HPDE6-E6E7 (cell line): ENCODE results near the gene DENND11.

Source experiments
- DNase-seq: peaks from one replicate; pipeline ENCODE4 v3.0.0; 2011; ENCODE audit warnings: missing footprints; ENCODE audit errors: extremely low spot score

The DENND11 gene, protein sequence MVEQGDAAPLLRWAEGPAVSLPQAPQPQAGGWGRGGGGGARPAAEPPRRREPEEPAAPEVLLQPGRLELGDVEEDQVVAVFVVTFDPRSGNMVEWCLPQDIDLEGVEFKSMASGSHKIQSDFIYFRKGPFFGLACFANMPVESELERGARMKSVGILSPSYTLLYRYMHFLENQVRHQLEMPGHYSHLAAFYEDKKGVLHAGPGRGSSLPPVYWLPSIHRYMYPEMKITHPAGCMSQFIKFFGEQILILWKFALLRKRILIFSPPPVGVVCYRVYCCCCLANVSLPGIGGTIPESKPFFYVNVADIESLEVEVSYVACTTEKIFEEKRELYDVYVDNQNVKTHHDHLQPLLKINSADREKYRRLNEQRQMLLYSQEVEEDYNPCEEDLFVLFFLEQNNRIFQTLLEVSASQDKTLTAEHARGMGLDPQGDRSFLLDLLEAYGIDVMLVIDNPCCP

DNA sequence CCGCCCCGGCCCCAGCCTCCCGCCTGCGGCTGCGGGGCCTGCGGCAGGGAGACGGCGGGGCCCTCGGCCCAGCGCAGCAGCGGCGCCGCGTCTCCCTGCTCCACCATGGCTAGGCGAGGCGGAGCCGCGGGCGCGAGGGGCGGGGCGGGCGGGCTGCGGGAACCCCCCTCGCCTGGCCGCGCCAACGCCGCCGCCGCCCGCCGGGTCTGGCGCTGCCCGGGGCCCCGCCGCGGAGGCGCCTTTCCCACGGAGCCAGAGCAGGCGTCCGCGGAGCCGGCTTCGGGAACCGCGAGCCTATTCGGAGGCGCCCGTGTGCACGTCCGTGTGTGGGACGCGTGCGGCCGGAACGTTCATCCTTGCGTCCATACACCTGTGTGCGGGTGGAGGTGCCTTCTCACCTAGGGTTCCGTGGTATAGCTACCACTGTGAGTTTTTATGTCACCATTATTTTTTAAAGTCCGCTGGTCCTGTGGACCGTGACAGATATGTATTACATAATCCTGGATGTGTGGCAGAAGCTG, at the start of gene DENND11:
Gene DENND11, minus strand, starts transcription at position 120 of the 521 bp plus-strand sequence. Its CDS starts 13 bp downstream, at position 107.
- peak; percentile 47 for DNase-seq

- DNase-seq: no peak
These were observed 46.4 kb upstream of the DENND11 start for GRCh38 chr7:141748396-141748795.

GRCh38 chr7:141744131-141744530, 42.2 kb upstream of the DENND11 start:
- DNase-seq: no peak

- DNase-seq: no peak
These were observed 40.3 kb upstream of the DENND11 start for GRCh38 chr7:141742229-141742628.

DNA sequence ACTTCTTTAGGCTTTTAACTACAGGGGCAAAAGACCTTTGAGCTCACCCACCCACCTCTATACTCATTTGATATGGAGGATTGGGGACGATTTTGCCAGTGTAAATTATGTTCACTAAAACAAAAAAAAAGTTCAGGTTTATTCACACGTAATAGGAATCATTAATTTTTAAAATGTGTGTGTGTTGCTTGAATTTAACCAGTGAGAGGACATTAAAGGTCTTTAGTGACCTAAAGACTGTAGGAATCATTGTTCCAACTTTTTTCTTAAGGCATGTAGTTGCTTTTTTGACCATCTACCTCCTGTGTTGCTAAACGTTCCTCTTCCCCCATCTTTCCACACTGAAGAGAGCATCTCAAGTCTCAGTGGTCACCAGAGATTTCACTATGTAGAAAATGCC, 37.3 kb upstream of the DENND11 start:
- DNase-seq: no peak

GRCh38 chr7:141738592-141739013, 36.6 kb upstream of the DENND11 start:
- DNase-seq: no peak

GRCh38 chr7:141737836-141738591, 36.0 kb upstream of the DENND11 start, which contains the start of gene SSBP1:
SSBP1 (plus strand) TSS chr7:141738358; CDS start chr7:141739167, 809 bp downstream.
- DNase-seq: peak; percentile 85

- DNase-seq: peak; percentile 10
These were observed 35.3 kb upstream of the DENND11 start for GRCh38 chr7:141737118-141737835.

DNA sequence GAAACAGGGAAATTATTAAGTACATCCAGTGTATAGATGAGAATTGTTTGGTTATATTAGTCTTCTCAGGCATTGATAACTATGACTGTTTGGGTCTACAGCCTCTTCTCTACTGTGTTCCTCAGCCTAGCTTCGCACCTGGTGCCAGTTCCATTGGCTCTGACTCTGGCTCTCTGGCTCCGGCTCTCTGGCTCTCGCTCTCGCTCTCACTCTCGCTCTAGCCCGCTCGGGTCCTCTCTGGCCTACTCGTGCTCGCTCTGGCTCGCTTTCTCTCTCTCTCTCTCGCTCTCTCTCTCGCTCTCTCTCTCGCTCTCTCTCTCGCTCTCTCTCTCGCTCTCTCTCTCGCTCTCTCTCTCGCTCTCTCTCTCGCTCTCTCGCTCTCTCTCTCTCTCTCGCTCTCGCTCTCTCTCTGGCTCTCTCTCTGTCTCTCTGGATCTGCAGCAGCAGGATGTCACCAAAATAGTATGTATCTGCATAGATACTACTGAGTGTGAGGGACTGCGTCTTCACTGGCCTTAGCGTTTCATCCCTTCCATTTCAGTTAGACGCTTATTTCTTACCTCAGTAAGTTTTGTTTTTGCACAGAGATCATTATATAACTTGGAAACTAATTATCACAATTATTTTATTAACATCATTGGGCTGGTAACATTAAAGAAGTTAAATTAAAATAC, 29.6 kb upstream of the DENND11 start:
- DNase-seq: no peak

DNA sequence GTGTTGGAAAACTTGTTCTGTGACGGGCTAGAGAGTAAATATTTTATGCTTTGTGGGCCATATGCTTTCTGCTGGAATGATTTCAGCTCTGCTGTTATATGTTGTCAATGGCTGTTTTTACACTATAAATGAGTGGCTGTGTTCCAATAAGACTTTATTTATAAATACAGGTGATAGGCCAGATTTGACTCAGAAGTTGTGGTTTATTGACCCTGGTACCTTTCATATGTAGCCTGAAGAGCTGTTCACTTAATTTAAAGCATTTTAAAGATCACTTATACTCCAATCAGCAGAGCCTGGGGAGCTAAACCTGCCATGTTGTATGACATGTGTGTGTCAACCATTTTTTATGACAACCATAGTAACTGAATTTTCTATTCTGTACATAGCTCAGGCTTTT, 27.1 kb upstream of the DENND11 start:
- DNase-seq: no peak

DNA sequence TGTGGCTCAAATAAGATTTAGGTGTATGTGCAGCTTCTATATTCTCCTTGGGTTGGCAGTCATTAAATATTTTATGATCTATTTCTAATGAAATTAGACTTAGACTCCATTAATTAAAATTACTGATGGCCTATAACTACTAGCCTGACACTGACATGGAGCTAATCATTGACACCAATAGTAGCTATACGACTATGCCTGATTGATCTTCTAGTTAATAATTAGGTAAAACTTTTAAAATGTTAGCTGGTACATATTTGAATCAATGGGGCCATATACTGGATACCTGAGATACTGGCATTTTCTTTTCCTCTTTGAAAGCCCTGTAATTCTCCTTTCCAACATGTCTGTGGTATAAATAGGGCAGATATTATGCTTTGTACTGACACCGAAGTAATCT, 20.6 kb upstream of the DENND11 start:
- DNase-seq: no peak

- no peak for DNase-seq
These were observed 15.5 kb upstream of the DENND11 start for GRCh38 chr7:141717450-141717849.

DNA sequence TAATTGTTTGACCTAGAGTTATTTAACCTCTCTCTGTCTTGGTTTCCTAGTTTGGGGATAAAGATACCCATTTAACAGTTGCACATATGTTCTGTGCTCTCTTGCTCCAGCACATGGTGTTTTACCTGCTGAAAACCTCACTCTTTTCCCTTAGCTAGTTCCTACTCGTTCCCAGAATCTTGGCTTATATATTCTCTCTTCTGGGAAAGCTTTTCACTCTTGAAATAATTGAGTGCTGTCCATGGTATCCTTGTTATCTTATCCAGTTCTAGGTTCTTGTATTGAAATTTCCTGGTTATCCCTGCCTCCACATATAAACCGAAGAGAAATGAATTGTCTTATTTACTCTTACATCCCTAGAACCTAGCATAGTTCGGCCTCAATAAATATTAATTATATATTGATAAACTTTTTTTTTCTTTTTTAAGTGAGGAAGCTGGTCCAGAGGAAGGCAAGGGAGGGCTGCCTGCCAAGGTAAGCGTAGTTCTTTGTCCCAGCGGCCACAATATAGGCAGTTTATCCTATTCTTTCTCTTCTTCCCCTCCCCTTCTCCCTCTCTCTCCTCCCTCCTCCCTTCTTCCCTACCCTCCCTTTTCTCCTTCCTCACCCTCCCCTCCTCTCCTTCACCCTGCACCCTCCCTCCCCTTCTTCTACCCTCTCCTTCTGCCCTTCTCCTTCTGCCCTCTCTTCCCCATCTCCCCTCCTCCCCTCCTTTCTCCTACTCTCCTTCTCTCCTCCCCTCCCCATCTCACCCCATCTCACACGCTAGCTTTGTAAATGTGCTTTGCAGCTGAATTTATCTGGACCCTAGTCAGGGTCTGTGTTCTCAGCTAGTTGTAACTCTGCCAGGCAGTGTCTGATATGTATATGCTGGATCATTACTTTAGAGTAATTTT, 14.1 kb upstream of the DENND11 start:
- DNase-seq: no peak

- no peak for DNase-seq
These were observed 13.1 kb upstream of the DENND11 start for GRCh38 chr7:141715018-141715417.

DNA sequence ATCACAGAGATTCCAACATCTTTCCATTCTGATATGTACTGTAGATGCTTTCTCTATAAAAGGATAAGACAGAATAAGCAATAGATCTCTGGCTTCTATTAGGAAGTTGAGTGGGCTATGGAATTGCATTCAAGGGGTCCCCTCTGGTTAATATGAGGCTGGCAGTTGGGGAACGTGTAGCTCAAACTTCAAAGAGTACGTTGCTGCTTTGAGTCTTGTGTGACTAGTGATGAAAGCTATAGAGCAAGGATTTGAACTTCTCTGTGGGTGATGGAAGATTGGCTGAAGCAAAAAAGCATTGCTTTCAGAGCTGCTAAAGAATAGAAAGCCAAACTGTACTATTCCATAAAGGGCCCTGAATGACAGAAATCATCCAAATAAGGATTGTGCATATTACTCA, 12.6 kb upstream of the DENND11 start:
- DNase-seq: no peak

DNA sequence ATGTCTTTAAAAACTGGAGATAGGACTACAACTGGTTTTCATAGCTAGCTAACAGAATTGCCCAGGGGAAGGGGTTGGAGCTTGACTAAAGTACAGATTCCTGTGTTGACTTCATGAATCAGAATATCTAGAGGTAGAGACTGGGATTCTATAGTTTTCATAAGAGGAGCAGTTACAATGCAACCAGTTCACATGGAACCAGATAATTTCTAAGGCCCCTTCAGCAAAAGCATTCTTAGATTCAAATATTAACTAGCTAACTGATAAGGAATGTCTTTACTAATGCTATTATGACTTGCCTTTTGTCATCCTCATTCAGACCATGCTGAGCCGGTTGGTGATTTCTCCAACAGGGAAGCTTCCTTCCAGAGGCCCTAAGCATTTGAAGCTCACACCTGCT, 11.9 kb upstream of the DENND11 start:
- no peak for DNase-seq

DNA sequence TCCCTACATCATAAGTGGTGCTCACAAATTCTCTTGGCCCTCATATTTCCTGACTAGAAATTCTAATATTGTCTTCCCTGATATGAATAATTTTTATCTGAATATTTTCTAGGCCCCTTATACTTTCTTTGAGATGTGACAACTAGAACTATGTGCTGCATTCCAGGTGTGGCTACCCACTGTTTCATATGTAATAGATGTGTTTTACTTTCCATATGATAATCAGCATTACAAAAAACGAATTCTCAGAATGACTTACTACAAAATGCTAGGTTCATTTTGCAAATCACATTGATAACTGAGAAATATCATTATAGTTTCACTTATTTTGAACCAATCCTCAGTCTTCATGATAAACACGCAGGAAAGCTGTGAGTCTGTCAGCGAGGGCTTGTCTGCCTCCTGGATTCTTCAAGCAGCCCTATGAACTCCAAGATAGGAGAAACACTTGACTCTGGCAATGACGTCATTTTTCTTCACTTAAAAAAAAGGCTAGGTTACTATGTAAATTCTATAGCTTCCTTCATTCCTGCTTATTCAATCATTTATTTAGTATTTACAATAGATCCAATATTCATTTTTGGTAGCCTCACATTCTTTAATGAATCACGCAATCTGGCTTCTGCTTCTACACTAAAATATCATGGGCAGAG, 10.8 kb upstream of the DENND11 start:
- DNase-seq: no peak

DNA sequence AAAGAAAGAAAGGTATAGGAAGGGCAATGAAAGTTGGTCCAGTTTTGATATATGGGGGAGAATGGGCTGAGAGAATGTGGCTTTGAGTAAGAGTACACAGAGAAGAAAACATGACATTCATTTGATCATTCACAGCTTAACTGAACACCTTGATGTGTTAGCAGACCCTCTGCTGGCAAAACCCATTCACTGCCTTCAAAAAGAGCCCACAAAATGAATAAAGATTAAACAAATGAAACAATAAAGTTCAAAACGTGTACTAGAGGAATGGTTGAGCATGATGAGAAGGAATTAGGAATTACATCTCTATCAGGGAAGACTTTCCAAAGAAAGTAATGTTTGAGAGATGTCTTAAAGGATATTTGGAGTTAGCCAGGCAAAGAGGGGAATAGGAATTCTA, 8.3 kb upstream of the DENND11 start:
- no peak for DNase-seq

- no peak for DNase-seq
These were observed 7.8 kb upstream of the DENND11 start for GRCh38 chr7:141709749-141710148.

DNA sequence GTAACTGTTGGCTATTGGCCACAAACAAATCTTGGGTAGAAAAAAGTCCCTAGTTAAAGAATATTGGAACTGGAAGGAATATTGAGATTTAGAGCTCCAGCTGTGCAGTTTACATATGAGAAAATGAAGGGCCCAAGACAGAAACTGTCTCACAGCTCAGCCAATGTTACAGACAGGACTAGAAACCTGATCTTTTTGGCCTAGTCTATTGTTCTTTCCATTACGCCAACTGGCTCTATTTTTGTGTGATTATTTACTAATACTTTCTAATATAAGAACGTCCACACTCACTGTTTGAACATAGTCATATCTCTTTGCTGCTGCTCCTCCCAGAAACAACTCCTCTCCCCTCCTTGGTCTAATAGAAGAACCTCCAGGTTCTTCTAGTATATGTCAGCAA, 7.4 kb upstream of the DENND11 start:
- DNase-seq: no peak
